GM18867 (cell line): ENCODE data around the gene ACTL6A.
"Not testable (repeated sequence)": the region's sequence is repeated elsewhere in the genome, so short reads cannot be mapped to it uniquely, and the experiment has no call there.

Experiments used
- ATAC-seq: cut with Tn5 transposase; IDR thresholded peaks from one replicate; pipeline ENCODE4 v1.9.1; 2021; ENCODE audit warnings: mild to moderate bottlenecking, moderate library complexity; ENCODE audit not compliant: unreplicated experiment

The ACTL6A gene

GRCh38 chr3:179562591-179563270, at the start of gene ACTL6A:
ACTL6A (plus strand) TSS chr3:179562926; CDS start chr3:179563093, 167 bp downstream.
- peak; percentile 94 for ATAC-seq

GRCh38 chr3:179513862-179514261, 48.9 kb upstream of the ACTL6A start:
- ATAC-seq: no peak

- not testable (repeated sequence) for ATAC-seq
These were observed 46.1 kb upstream of the ACTL6A start for GRCh38 chr3:179516461-179517251.

DNA sequence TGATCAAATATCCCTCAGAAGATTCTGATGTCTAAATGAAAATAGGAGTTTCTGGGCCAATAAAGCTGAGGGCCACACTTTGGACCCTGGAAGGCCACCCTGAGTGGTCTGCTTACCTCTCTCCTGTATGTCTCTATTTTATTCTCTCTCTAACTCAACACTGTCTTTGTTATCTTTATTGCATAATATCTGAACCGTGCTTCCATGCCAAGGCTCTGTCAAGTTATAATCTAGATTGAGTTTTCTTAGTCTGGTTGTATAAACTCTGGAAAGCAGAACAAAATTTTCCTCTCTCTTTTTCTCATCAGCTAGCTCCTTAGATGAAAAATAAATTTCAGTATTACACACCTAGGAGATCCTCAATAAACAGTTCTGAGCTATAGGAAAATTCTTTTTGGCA, 36.2 kb upstream of the ACTL6A start:
- ATAC-seq: no peak

- no peak for ATAC-seq
These were observed 35.7 kb upstream of the ACTL6A start for GRCh38 chr3:179526989-179527391.

DNA sequence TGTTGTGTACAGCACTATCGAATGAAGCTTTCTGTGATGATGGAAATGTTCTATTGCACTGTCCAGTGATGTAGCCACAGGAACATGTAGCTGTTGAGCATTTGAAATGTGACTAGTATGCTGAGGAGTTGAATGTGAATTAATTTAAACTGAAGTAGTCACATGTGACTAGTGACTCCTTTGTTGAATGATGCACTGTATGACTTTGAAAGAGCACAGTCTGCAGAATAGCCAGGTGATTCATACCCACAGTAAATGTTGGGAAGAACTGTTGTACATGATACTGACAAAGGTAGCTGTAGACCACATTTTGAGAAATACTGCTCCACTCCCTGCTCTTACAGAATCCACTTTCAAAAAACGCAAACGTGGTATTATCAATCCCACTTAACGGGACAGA, 34.0 kb upstream of the ACTL6A start:
- no peak for ATAC-seq

DNA sequence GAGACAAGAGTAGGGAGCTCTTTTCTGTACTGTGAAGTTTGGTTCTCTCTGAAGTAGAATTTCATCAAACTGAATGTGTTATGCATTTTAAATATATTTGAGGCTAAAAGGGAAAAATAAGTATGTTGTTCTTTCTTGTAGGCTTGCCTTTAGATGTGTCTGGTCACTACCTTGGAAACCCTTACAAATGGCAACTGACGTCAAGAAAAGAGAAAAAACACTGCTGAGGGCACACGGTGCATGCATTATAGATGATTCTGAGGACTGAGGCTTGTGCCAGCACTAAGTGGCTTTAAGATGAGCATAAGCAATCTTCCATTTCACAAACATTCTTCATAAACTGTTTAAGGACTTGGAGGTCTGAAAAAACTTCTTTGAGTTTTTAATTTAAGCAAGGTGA, 31.1 kb upstream of the ACTL6A start:
- no peak for ATAC-seq

DNA sequence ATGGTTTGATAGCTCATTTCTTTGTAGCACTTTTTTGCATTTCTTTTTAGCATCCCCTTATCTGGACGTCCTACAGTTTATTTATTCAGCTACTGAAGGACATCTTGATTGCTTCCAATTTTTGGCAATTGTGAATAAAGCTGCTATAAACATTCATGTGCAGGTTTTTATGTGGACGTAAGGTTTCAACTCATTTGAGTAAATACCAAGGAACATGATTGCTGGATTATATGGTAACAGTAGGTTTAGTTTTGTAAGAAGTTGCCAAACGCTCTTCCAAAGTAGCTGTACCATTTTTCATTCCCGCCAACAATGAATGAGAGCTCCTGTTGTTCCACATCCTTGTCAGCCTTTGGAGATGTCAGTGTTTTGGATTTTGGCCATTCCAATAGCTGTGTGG, 29.5 kb upstream of the ACTL6A start:
- ATAC-seq: no peak

DNA sequence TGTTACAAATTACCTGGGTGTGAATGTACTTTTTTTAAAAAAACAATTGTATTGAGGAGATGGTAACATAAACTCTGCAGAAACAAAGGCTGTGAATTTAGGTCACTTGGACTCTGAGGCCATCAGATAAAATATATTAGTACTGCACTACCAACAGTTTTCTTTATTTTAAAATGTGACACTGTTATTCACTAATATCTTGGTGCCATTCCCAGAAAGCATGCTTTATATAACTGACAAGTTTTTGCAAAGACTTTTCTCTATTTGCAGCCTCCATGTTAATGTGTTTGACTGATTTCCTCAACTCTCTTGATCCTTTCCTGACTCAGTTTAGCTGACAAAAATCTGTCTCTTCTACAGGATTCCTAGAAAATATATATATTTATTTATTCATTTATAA, 26.5 kb upstream of the ACTL6A start:
- no peak for ATAC-seq

DNA sequence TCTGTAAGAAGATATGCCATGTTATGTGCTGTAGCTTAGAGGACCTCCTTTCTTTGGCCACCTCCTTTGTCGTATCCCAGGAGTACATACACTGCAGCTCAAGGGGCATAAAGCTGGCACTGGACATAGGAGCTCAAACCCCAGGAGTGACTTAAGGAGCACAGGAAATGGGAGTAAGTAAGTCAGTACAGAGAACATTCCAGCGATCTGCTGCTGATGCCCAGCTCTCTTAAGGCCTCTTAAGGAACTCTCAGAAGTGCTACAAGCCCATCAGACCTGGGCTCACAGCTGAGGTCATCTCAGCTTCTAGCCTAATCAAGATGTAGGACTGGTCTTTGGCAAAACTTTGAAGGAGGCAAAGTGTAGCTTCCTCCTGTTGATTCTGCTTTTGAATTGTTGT, 21.6 kb upstream of the ACTL6A start:
- no peak for ATAC-seq

DNA sequence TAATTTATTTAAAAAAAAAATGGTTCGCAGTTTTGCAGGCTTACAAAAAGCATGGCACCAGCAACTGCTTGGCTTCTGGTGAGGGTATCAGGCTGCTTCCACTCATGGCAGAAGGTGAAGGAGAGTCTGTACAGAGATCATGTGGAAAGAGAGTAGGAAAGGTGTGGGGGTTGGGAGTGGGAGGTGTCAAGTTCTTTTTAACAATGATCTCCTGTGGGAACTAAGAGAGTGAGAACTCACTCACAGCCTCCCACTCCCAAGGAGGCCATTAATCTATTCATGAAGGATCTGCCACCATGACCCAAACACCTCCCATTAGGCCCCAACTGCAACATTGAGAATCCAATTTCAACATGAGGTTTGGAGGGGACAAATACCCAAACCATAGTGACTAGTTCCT, 21.1 kb upstream of the ACTL6A start:
- no peak for ATAC-seq

DNA sequence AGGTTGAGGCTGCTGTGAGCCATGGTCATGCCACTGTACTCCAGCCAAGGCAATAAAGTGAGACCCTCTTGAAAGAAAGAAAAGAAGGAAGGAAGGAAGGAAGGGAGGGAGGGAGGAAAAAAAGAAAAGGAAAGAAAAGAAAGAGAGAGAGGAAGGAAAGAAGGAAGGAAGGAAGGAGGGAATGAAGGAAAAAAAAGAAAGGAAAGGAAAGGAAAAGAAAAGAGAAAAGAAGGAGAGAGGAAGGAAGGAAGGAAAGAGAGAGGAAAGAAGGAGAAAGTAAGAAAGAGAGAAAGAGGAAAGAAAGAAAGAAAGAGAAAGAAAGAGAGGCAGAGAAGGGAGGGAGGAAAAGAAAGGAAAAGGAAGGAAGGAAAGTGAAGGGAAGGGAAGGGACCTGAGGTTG, 20.4 kb upstream of the ACTL6A start:
- no peak for ATAC-seq

DNA sequence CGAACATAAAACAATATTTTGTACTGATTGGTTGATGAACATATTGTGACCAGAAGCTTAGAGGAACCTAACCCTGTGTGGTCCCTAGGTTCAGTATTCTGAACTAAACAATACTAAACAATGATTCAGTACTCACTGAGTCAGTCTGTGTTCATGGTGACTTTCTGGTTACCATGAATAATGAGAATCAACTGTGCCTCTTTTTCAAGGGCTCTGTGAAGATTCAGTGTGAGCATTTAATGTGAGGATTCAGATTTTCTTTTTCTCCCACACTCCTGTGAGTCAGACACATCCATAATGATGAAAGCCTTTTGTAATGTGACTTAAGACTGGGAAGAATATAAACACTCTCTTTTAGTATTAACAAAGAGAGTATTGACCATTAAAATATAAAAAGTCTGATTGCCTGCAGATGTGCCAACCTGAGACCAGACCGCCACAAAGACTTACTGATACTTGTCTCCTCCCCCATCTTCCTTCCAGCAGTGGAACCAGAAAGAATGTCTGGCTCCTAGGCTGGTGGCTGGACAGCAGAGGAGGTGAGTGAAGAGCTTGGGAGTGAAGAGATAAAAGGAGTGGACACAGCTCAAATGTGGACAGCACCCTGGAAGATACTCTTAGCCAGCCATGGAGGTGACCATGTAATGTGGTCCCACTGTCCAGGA, 17.6 kb upstream of the ACTL6A start:
- ATAC-seq: no peak

- no peak for ATAC-seq
These were observed 15.9 kb upstream of the ACTL6A start for GRCh38 chr3:179546814-179547241.

DNA sequence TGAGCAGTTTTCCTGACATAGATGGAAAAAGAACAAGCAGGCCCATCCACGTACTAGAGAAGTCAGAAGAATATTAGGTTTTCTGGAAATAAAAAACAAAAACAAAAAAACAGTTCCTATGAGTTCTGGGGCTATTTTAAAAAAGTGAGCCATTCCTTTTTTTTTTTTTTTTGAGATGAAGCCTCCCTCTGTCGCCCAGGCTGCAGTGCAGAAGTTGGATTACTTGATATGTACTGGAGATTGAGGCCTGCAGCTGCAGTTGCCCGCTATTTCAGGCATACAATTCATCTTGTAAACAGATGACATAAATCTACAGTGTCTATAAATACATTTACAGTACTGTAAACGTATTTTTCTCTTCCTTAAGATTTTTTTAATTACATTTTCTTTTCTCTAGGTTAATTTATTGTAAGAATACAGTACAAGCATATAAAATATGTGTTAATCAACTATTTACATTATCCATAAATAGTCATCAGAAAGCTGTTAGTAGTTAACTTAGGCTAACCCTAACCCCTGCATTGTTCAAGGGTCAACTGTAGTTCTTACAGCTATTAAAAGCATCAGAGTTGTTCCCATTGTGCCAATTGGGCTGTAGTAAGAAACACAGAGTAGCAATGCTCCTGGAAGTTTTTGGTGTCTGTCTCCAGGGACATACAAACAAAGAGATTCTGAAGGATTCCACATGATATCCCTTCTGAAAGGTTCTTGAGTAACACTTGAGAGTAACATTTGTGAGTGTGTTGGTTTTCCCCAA, 11.2 kb upstream of the ACTL6A start:
- ATAC-seq: no peak

DNA sequence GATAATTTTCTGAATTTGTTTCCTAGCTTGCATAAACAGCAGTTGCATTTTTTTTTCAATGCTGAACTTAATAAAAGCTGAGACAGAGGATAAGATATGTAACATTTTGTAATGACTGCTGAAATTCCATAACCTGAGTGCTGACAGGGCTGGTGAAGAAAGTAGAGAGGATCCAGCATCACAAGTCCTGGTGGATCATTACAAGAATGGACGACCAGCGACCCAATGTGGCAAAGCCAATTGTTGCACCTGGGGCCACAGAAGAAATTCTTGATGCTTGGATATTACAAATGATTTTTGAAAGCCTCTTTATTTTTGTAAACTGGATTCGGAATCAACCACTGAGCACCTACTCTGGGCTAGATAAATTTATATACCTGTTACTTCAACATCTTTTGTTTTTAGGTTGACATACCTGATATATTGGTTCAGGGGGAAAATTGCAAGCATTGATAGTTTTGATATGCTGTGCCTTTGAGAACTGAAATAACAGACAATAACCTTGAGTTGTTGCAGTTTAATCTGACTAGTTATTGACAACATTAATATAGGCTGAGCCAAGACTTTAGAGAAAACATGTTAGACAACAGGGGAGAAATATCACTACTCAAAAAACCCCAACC, 3.9 kb upstream of the ACTL6A start:
- no peak for ATAC-seq

GRCh38 chr3:179560791-179561190, 1.9 kb upstream of the ACTL6A start:
- ATAC-seq: no peak

- peak; percentile 56 for ATAC-seq
These were observed 601 bp downstream of the ACTL6A start for GRCh38 chr3:179563271-179563783.

DNA sequence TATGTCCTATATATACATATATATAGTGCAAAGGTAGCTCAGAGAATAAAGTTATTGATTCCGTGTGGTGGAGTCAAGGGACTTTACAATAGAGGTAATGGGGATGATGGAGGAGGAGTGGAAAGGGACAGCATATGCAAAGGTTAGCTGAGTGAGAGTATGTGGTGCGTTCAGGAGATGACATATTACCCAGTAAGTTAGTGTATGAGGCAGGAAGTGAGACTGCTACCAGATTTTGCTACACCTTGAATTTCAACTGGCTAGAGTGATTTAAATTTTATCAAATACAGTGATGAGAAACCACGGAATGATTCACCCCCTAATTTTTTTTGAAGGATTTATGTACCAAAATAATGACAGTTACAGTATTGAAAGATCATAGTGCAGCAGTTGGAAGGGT, 2.8 kb downstream of the ACTL6A start:
- no peak for ATAC-seq

DNA sequence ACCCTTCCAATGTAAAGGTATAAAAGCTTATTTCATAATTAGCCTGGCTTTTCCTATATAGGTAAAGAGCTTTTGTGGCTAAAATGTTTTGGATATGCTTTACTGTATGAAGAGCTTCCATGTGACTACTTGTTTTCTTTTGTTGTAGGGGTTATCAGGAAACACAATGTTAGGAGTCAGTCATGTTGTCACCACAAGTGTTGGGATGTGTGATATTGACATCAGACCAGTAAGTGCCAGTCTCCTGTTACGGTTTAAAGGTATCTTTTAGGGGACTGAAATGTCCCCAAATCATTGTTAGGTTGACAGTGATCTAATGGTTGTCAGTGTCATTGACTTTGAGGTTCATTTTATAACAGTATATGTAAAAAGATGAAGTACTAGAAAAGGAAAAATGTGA, 18.3 kb downstream of the ACTL6A start:
- ATAC-seq: no peak

DNA sequence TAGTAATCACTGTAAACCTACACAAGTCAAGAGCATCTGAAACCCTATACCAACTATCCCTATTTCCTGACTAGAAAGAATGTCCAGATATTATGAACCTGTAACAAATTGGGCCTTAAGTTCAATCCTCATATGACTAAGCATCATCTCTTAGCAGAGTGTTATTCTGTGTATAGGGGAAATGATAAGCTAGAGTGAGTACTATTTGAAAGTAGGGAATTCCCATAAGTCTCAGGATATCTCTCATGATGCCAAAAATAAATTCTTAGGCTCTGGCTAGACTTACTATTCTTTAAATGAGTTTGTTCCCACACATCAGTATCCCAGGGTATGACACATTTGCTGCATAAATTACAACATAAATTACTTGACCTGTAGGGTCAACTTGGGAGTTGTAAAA, 26.4 kb downstream of the ACTL6A start:
- no peak for ATAC-seq
